T-helper 1 cell treated with Interleukin-12 subunit alpha and Interleukin-12 subunit beta and Interleukin-4 antibody, amounts not matched to agents 30 ng/mL and 1 ng/mL, for 36 hours (primary cell): ENCODE results near the gene TASL. TPM values are rescaled to one million over a fixed set of nuclear protein-coding genes. Genes with fewer than 3 reads are reported as not detected.
"Not testable (repeated sequence)": the region's sequence is repeated elsewhere in the genome, so short reads cannot be mapped to it uniquely, and the experiment has no call there.

ENCODE experiments used
- intact Hi-C: fragments of 100-400 bp; cut with micrococcal nuclease; formaldehyde crosslinking; loops from one replicate; pipeline ENCODE4 v1.15.1; 2024
- total RNA-seq: library from RNA; stranded (reverse); gene quantifications from 2 replicates; pipeline ENCODE4 v1.2.3, GENCODE V29; 2022

Gene TASL
- 12.8 and 15.6 TPM in 2 replicates for total RNA-seq

- intact Hi-C loops: loop anchor here (1.0 to 10.0 kb wide), 6 partner anchors 13 to 1867 kb away; partner anchors contain the start of gene TAB3
Observed at GRCh38 chrX:30577362-30577991, at the start of gene TASL. Gene TASL, minus strand, starts transcription at chrX:30577766. Its CDS starts 17,411 bp downstream, at chrX:30560355.

GRCh38 chrX:30626402-30626801 is 48.8 kb upstream of the TASL start:
- intact Hi-C loops: no loop called here

GRCh38 chrX:30622361-30622760 is 44.8 kb upstream of the TASL start:
- intact Hi-C loops: no loop called here

GRCh38 chrX:30620980-30621618 is 43.5 kb upstream of the TASL start:
- intact Hi-C loops: no loop called here

- intact Hi-C loops: no loop called here
Observed at GRCh38 chrX:30620125-30620524, 42.6 kb upstream of the TASL start.

GRCh38 chrX:30618160-30618765 is 40.7 kb upstream of the TASL start:
- intact Hi-C loops: no loop called here

- intact Hi-C loops: no loop called here
Observed at GRCh38 chrX:30615229-30615628, 37.7 kb upstream of the TASL start.

GRCh38 chrX:30613721-30614120 is 36.2 kb upstream of the TASL start:
- intact Hi-C loops: no loop called here

- intact Hi-C loops: no loop called here
Observed at GRCh38 chrX:30612250-30612655, 34.7 kb upstream of the TASL start.

GRCh38 chrX:30610026-30610425 is 32.5 kb upstream of the TASL start:
- intact Hi-C loops: no loop called here

GRCh38 chrX:30607155-30607554 is 29.6 kb upstream of the TASL start:
- intact Hi-C loops: no loop called here

GRCh38 chrX:30600269-30601176 is 23.0 kb upstream of the TASL start:
- intact Hi-C loops: not testable (repeated sequence)

GRCh38 chrX:30597216-30598012 is 19.8 kb upstream of the TASL start:
- intact Hi-C loops: no loop called here

GRCh38 chrX:30593440-30594200 is 16.1 kb upstream of the TASL start:
- intact Hi-C loops: loop anchor here (1.0 kb wide), 1 partner anchor 23 kb away; no protein-coding TSS in a partner anchor

- intact Hi-C loops: loop anchor here (1.0 kb wide), 1 partner anchor 23 kb away; no protein-coding TSS in a partner anchor
Observed at GRCh38 chrX:30592831-30593230, 15.3 kb upstream of the TASL start.

- intact Hi-C loops: loop anchor here (2.0 kb wide), 1 partner anchor 14 kb away; the partner anchor contains the start of gene TASL
Observed at GRCh38 chrX:30590368-30590767, 12.8 kb upstream of the TASL start.

GRCh38 chrX:30589146-30589888 is 11.8 kb upstream of the TASL start:
- intact Hi-C loops: no loop called here

GRCh38 chrX:30586516-30586915 is 8.9 kb upstream of the TASL start:
- intact Hi-C loops: no loop called here

- intact Hi-C loops: no loop called here
Observed at GRCh38 chrX:30582664-30583063, 5.1 kb upstream of the TASL start.
